Body of pancreas (tissue), 4 donors: Measurements from ENCODE around the gene LMNTD1.

ENCODE experiments used
- CTCF ChIP-seq, 7 experiments: fragments of 450-650 bp in 4 of 7; fragments of 200-600 bp in 3 of 7; sonication (generic) in 3 of 7; IDR thresholded peaks; one replicate each; pipeline ENCODE4 v1.5.1; 2016 to 2019; ENCODE audit warnings: antibody characterized with exemption in 7 of 7
- POLR2A ChIP-seq, 3 donors: fragments of 450-650 bp; IDR thresholded peaks; one replicate each; pipeline ENCODE4 v1.6.1; 2016; ENCODE audit warnings: antibody characterized with exemption in 3 of 3, mild to moderate bottlenecking in 2 of 3

- TF ChIP-seq POLR2A (IDR thresholded peaks at IDR 0.05) (no peak), CTCF (IDR thresholded peaks at IDR 0.05) (no peak)
Observed at GRCh38 chr12:25584596-25584995, 31.5 kb upstream of the LMNTD1 start.
